HepG2 (cell line): ENCODE data around the gene USP14. TPM values are rescaled to one million over a fixed set of nuclear protein-coding genes. Genes with fewer than 3 reads are reported as not detected.

Experiments
- EP300 ChIP-seq, 3 experiments: sonication (generic) in 1 of 3; formaldehyde crosslinking in 1 of 3; IDR thresholded peaks; 2 replicates each; pipeline versions ENCODE4 v1.5.1 to v1.6.1; 2011 to 2020; ENCODE audit warnings: low read depth in 2 of 3, low read length in 2 of 3, borderline replicate concordance in 1 of 3, improper control_type of control experiment in 1 of 3, mild to moderate bottlenecking in 1 of 3, missing genetic modification reagents in 1 of 3, moderate library complexity in 1 of 3
- IKZF4 ChIP-seq: sonication (generic); formaldehyde crosslinking; IDR thresholded peaks from 2 replicates; pipeline ENCODE4 v1.5.1; 2020; ENCODE audit warnings: borderline replicate concordance, mild to moderate bottlenecking, low read depth, missing genetic modification reagents; ENCODE audit errors: not compliant biosample characterization
- KMT2B ChIP-seq: IDR thresholded peaks from 2 replicates; pipeline ENCODE4 v1.6.1; 2016; ENCODE audit warnings: missing genetic modification reagents, missing compliant biosample characterization
- MAFF ChIP-seq: IDR thresholded peaks from 2 replicates; pipeline ENCODE4 v1.6.1; 2011; ENCODE audit warnings: low read depth, low read length, improper control_type of control experiment
- MTA3 ChIP-seq: sonication (generic); formaldehyde crosslinking; IDR thresholded peaks from 2 replicates; pipeline ENCODE4 v1.4.0; 2020; ENCODE audit warnings: missing genetic modification reagents
- NCOR1 ChIP-seq: fragments of 200-600 bp; sonication (generic); IDR thresholded peaks from 2 replicates; pipeline ENCODE4 v1.7.0; 2017; ENCODE audit warnings: antibody characterized with exemption, low read length, borderline replicate concordance
- RXRA ChIP-seq: sonication (generic); formaldehyde crosslinking; IDR thresholded peaks from 2 replicates; pipeline ENCODE4 v1.5.1; 2020; ENCODE audit warnings: missing genetic modification reagents
- SMAD3 ChIP-seq: sonication (generic); formaldehyde crosslinking; IDR thresholded peaks from 2 replicates; pipeline ENCODE4 v1.4.0; 2020; ENCODE audit warnings: missing genetic modification reagents
- SRSF1 ChIP-seq: fragments of 200-400 bp; formaldehyde crosslinking; optimal IDR thresholded peaks from 2 replicates; pipeline ENCODE3; 2017; ENCODE audit warnings: mild to moderate bottlenecking, low read depth, low read length, moderate library complexity
- YY1 ChIP-seq: IDR thresholded peaks from 2 replicates; pipeline ENCODE4 v1.6.1; 2011; ENCODE audit warnings: low read length, low read depth, moderate library complexity, mild to moderate bottlenecking; ENCODE audit not compliant: insufficient read depth, insufficient replicate concordance
- ZKSCAN1 ChIP-seq: fragments of 150-350 bp; IDR thresholded peaks from 2 replicates; pipeline ENCODE4 v1.6.1; 2014; ENCODE audit warnings: low read length
- ZNF207 ChIP-seq: fragments of 450-650 bp; IDR thresholded peaks from 2 replicates; pipeline ENCODE4 v1.6.1; 2016; ENCODE audit warnings: antibody characterized with exemption, borderline replicate concordance
- ZNF333 ChIP-seq: sonication (generic); formaldehyde crosslinking; IDR thresholded peaks from 2 replicates; pipeline ENCODE4 v1.4.0; 2020; ENCODE audit warnings: mild to moderate bottlenecking, missing genetic modification reagents, borderline replicate concordance
- ZNF589 ChIP-seq: sonication (generic); formaldehyde crosslinking; conservative IDR thresholded peaks from 2 replicates; pipeline ENCODE4 v1.8.0; 2022; ENCODE audit warnings: mild to moderate bottlenecking, moderate library complexity, missing genetic modification reagents
- ZSCAN21 ChIP-seq: sonication (generic); formaldehyde crosslinking; IDR thresholded peaks from 2 replicates; pipeline ENCODE4 v1.8.0; 2022; ENCODE audit warnings: mild to moderate bottlenecking, missing genetic modification reagents, moderate library complexity, borderline replicate concordance
- polyA plus RNA-seq, 8 experiments: library from polyadenylated mRNA; depleted of rRNA in 3 of 8; stranded (reverse) in 7 of 8; unstranded in 1 of 8; fragments of >200 nt; fragmentation: Illumina TruSeq in 4 of 8; extraction: Trizol in 4 of 8; gene quantifications; 2 replicates each; pipeline versions ENCODE4 v1.2.1 to v1.2.3, GENCODE V29; 2011 to 2016; ENCODE audit warnings: low read depth in 4 of 8, missing spikeins in 1 of 8, mixed read lengths in 1 of 8; ENCODE audit not compliant: insufficient read depth in 1 of 8
- total RNA-seq, 5 experiments: library from RNA; depleted of rRNA; stranded (reverse); fragments of >200 nt; fragmentation: Illumina TruSeq; extraction: Trizol; gene quantifications; 2 replicates each; pipeline ENCODE4 v1.2.3, GENCODE V29; 2016; ENCODE audit warnings: low read depth in 1 of 5
- TF ChIP-seq, protein P1 (sequence below): IDR thresholded peaks from 2 replicates; pipeline ENCODE4 v1.6.1; 2016; ENCODE audit warnings: low read depth, control low read depth
- TF ChIP-seq, protein P2 (sequence below): sonication (generic); formaldehyde crosslinking; IDR thresholded peaks from 2 replicates; pipeline ENCODE4 v1.5.0; 2020; ENCODE audit warnings: missing genetic modification reagents, mild to moderate bottlenecking, borderline replicate concordance
- TF ChIP-seq, protein P3 (sequence below): sonication (generic); formaldehyde crosslinking; IDR thresholded peaks from 2 replicates; pipeline ENCODE4 v1.4.0; 2020; ENCODE audit warnings: mild to moderate bottlenecking, missing genetic modification reagents
- TF ChIP-seq, protein P4 (sequence below): sonication (generic); formaldehyde crosslinking; IDR thresholded peaks from 2 replicates; pipeline ENCODE4 v1.4.0; 2020; ENCODE audit warnings: missing genetic modification reagents, mild to moderate bottlenecking, borderline replicate concordance
- TF ChIP-seq, protein P5 (sequence below): IDR thresholded peaks from 2 replicates; pipeline ENCODE4 v1.6.1; 2018; ENCODE audit warnings: missing genetic modification reagents
- TF ChIP-seq, protein P6 (sequence below): sonication (generic); formaldehyde crosslinking; IDR thresholded peaks from 2 replicates; pipeline ENCODE4 v1.4.0; 2020; ENCODE audit warnings: missing genetic modification reagents

USP14 gene
- total and polyA plus RNA-seq, 2 of the 13 experiments (the other 11 are each of a cell fraction or from before 2014, with no cell fraction given): 14.7 to 16.6 TPM

DNA sequence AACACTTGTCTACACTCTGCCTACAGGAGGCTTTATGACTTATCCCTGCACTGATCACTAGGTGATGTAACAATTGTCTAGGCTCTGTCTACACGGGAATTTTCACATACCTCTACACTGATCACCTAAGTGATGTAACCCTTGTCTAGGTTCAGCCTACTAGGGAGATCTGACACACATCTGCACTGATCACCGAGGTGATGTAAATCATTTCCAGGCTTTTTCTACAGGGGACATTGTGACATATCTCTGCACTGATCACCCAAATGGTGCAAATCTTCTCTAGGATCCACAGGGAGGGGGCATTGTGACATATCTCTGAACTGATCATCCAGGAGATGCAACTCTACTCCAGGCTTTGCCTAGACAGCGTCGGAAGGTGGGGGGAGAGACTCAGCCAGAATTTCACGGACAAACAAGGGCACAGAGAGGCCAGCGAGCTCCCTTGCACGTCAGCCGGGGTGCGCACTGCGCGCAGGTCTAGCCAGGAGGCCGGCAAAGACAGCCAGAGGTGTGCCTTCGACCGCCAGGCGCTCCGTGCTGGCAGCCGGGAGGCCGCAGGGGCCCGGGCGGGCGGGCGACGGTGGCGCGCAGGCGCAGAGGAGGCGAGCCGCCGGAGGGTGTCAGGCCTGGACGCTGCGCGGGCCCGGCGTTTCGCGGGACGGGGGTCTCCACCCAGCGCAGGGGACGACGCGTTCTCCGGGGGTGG is 46.9 kb upstream of the USP14 start (continued):
- TF ChIP-seq ZNF589 (CRISPR knock-in tag) (no peak), RXRA (CRISPR knock-in tag) (no peak; the same call in 1 of the 2 replicates), ZKSCAN1 (no peak), MAFF (no peak), ZNF207 (no peak), KMT2B (CRISPR knock-in tag) (no peak), IKZF4 (peak; percentile 84), ZSCAN21 (CRISPR knock-in tag) (peak; percentile 84), NCOR1 (no peak), SRSF1 (no peak), SMAD3 (CRISPR knock-in tag) (no peak), ZNF333 (CRISPR knock-in tag) (no peak), MTA3 (CRISPR knock-in tag) (no peak), YY1 (no peak), EP300 (IDR thresholded peaks at IDR 0.05; ENCODE audit: low read depth in 2 of 2, low read length in 2 of 2) (no peak), EP300 (CRISPR knock-in tag; IDR thresholded peaks at IDR 0.05; ENCODE audit: borderline replicate concordance) (no peak)
- TF ChIP-seq, protein P1, sequence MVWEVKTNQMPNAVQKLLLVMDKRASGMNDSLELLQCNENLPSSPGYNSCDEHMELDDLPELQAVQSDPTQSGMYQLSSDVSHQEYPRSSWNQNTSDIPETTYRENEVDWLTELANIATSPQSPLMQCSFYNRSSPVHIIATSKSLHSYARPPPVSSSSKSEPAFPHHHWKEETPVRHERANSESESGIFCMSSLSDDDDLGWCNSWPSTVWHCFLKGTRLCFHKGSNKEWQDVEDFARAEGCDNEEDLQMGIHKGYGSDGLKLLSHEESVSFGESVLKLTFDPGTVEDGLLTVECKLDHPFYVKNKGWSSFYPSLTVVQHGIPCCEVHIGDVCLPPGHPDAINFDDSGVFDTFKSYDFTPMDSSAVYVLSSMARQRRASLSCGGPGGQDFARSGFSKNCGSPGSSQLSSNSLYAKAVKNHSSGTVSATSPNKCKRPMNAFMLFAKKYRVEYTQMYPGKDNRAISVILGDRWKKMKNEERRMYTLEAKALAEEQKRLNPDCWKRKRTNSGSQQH (CRISPR knock-in tag): no peak
- TF ChIP-seq, protein P2, sequence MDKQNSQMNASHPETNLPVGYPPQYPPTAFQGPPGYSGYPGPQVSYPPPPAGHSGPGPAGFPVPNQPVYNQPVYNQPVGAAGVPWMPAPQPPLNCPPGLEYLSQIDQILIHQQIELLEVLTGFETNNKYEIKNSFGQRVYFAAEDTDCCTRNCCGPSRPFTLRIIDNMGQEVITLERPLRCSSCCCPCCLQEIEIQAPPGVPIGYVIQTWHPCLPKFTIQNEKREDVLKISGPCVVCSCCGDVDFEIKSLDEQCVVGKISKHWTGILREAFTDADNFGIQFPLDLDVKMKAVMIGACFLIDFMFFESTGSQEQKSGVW: no peak
- TF ChIP-seq, protein P3, sequence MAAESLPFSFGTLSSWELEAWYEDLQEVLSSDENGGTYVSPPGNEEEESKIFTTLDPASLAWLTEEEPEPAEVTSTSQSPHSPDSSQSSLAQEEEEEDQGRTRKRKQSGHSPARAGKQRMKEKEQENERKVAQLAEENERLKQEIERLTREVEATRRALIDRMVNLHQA (CRISPR knock-in tag): no peak
- TF ChIP-seq, protein P4, sequence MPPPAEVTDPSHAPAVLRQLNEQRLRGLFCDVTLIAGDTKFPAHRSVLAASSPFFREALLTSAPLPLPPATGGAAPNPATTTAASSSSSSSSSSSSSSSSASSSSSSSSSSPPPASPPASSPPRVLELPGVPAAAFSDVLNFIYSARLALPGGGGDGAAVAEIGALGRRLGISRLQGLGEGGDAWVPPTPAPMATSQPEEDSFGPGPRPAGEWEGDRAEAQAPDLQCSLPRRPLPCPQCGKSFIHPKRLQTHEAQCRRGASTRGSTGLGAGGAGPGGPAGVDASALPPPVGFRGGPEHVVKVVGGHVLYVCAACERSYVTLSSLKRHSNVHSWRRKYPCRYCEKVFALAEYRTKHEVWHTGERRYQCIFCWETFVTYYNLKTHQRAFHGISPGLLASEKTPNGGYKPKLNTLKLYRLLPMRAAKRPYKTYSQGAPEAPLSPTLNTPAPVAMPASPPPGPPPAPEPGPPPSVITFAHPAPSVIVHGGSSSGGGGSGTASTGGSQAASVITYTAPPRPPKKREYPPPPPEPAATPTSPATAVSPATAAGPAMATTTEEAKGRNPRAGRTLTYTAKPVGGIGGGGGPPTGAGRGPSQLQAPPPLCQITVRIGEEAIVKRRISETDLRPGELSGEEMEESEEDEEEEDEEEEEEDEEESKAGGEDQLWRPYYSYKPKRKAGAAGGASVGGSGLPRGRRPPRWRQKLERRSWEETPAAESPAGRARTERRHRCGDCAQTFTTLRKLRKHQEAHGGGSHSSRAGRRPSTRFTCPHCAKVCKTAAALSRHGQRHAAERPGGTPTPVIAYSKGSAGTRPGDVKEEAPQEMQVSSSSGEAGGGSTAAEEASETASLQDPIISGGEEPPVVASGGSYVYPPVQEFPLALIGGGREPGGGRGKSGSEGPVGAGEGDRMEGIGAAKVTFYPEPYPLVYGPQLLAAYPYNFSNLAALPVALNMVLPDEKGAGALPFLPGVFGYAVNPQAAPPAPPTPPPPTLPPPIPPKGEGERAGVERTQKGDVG: no peak
- TF ChIP-seq, protein P5, sequence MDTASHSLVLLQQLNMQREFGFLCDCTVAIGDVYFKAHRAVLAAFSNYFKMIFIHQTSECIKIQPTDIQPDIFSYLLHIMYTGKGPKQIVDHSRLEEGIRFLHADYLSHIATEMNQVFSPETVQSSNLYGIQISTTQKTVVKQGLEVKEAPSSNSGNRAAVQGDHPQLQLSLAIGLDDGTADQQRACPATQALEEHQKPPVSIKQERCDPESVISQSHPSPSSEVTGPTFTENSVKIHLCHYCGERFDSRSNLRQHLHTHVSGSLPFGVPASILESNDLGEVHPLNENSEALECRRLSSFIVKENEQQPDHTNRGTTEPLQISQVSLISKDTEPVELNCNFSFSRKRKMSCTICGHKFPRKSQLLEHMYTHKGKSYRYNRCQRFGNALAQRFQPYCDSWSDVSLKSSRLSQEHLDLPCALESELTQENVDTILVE: no peak
- TF ChIP-seq, protein P6, sequence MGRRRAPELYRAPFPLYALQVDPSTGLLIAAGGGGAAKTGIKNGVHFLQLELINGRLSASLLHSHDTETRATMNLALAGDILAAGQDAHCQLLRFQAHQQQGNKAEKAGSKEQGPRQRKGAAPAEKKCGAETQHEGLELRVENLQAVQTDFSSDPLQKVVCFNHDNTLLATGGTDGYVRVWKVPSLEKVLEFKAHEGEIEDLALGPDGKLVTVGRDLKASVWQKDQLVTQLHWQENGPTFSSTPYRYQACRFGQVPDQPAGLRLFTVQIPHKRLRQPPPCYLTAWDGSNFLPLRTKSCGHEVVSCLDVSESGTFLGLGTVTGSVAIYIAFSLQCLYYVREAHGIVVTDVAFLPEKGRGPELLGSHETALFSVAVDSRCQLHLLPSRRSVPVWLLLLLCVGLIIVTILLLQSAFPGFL (CRISPR knock-in tag): no peak
